Thoracic aorta (tissue), 2 donors: ENCODE results near the gene HYKK. TPM values are rescaled to one million over a fixed set of nuclear protein-coding genes. Genes with fewer than 3 reads are reported as not detected.
A peak's percentile ranks its signal among the peaks of the same experiment; 100 is the strongest.
"Not testable (repeated sequence)": the region's sequence is repeated elsewhere in the genome, so short reads cannot be mapped to it uniquely, and the experiment has no call there.

Experiments
- ATAC-seq: fragments of 150-250 bp; one replicate; pipeline ENCODE4 v1.8.0; 2017; ENCODE audit warnings: low read depth; ENCODE audit not compliant: insufficient number of reproducible peaks, low FRiP score
- DNase-seq: peaks from one replicate; pipeline ENCODE4 v3.0.0-alpha.2; 2020; ENCODE audit warnings: low spot score
- H3K27ac ChIP-seq, 2 donors: fragments of 200-600 bp; sonication (generic); 1 replicate in 1 of 2; 2 replicates in 1 of 2; pipeline ENCODE4 v1.5.1; 2016; ENCODE audit warnings: mild to moderate bottlenecking in 2 of 2, moderate library complexity in 2 of 2
- H3K27me3 ChIP-seq: fragments of 200-600 bp; sonication (generic); replicated peaks from 2 replicates; pipeline ENCODE4 v1.6.0; 2016; ENCODE audit warnings: mild to moderate bottlenecking; ENCODE audit not compliant: insufficient read depth
- H3K36me3 ChIP-seq: fragments of 200-600 bp; sonication (generic); one replicate; pipeline ENCODE4 v1.5.1; 2016
- H3K4me1 ChIP-seq, 2 donors: fragments of 200-600 bp; sonication (generic); 1 replicate in 1 of 2; 2 replicates in 1 of 2; pipeline versions ENCODE4 v1.5.1 to v1.6.0; 2016; ENCODE audit warnings: low read depth in 2 of 2, mild to moderate bottlenecking in 1 of 2; ENCODE audit not compliant: control insufficient read depth in 1 of 2
- H3K4me3 ChIP-seq: fragments of 200-600 bp; sonication (generic); 2 replicates; pipeline ENCODE4 v1.5.1; 2016; ENCODE audit warnings: mild to moderate bottlenecking
- H3K9me3 ChIP-seq: fragments of 200-600 bp; sonication (generic); 2 replicates; pipeline ENCODE4 v1.5.1; 2016
- CTCF ChIP-seq: fragments of 200-600 bp; sonication (generic); IDR thresholded peaks from one replicate; pipeline ENCODE4 v1.5.1; 2019; ENCODE audit warnings: antibody characterized with exemption
- total RNA-seq, 2 donors: library from RNA; depleted of rRNA; stranded (reverse); fragments of >200 nt; gene quantifications; one replicate each; pipeline versions ENCODE4 v1.1.0 to v1.2.3, GENCODE V29; 2016

The HYKK gene
- total RNA-seq, 2 donors from 2014 or later, result 6.4 to 6.8 TPM

- ATAC-seq, result no peak
- no peak for TF ChIP-seq CTCF
- H3K27ac ChIP-seq, result no peak overlapping the region
- no peak for DNase-seq
- no peaks in the 10 kb centered on the region for H3K36me3 ChIP-seq
- no peaks in the 10 kb centered on the region for H3K9me3 ChIP-seq
- H3K27me3 ChIP-seq, result no peaks in the 10 kb centered on the region
- H3K4me1 ChIP-seq, result no peaks in the 10 kb centered on the region
- H3K4me3 ChIP-seq, result no peak overlapping the region
Observed at GRCh38 chr15:78527325-78527724, 19.9 kb downstream of the HYKK start.

- no peaks in the 10 kb centered on the region for H3K27me3 ChIP-seq
- ATAC-seq, result no peak
- no peak for DNase-seq
- H3K36me3 ChIP-seq, result no peaks in the 10 kb centered on the region
- no peaks in the 10 kb centered on the region for H3K4me1 ChIP-seq
- H3K9me3 ChIP-seq, result no peaks in the 10 kb centered on the region
- H3K27ac ChIP-seq, result no peak overlapping the region
- no peak for TF ChIP-seq CTCF
- no peak overlapping the region for H3K4me3 ChIP-seq
Observed at GRCh38 chr15:78533331-78533730, 26.0 kb downstream of the HYKK start.

GRCh38 chr15:78536134-78536533 is 28.8 kb downstream of the HYKK start:
- Histone ChIP-seq H3K36me3 (no peaks in the 10 kb centered on the region), H3K27ac (no peak overlapping the region), H3K9me3 (no peaks in the 10 kb centered on the region), H3K27me3 (no peaks in the 10 kb centered on the region), H3K4me3 (no peak overlapping the region), H3K4me1 (peaks cover 2 to 6% of the 10 kb centered on the region in 2 donors)
- no peak for TF ChIP-seq CTCF
- DNase-seq (no peak), ATAC-seq (no peak)

GRCh38 chr15:78537266-78537905 is 30.0 kb downstream of the HYKK start:
- Histone ChIP-seq H3K4me3 (no peak overlapping the region), H3K4me1 (peaks cover 13 to 19% of the 10 kb centered on the region in 2 donors), H3K9me3 (no peaks in the 10 kb centered on the region), H3K27ac (no peak overlapping the region), H3K27me3 (no peaks in the 10 kb centered on the region), H3K36me3 (no peaks in the 10 kb centered on the region)
- no peak for TF ChIP-seq CTCF
- DNase-seq (no peak), ATAC-seq (no peak)

GRCh38 chr15:78538358-78538757 is 31.0 kb downstream of the HYKK start:
- ATAC-seq (no peak), DNase-seq (no peak)
- H3K36me3 ChIP-seq, result peaks cover 8% of the 10 kb centered on the region
- no peak overlapping the region for H3K27ac ChIP-seq
- no peak for TF ChIP-seq CTCF
- H3K4me1 ChIP-seq, result peaks cover 17 to 28% of the 10 kb centered on the region in 2 donors
- no peak overlapping the region for H3K4me3 ChIP-seq
- H3K27me3 ChIP-seq, result no peaks in the 10 kb centered on the region
- H3K9me3 ChIP-seq, result no peaks in the 10 kb centered on the region

- Histone ChIP-seq H3K27ac (peak overlapping the region; percentile 88 to 96), H3K4me3 (peak overlapping the region; percentile 97), H3K4me1 (peaks cover 17 to 28% of the 10 kb centered on the region in 2 donors), H3K36me3 (peaks cover 12% of the 10 kb centered on the region)
- not testable (repeated sequence) for H3K27me3 ChIP-seq, ATAC-seq, DNase-seq, H3K9me3 ChIP-seq
Observed at GRCh38 chr15:78539464-78540140, 32.2 kb downstream of the HYKK start.
